Inflammatory macrophage treated with lipopolysaccharide for 1 hour (primary cell): Measurements from ENCODE around the gene DCC.

Experiments
- DNase-seq, 2 donors: peaks; one replicate each; pipeline ENCODE4 v3.0.0-alpha.2; 2020 to 2022

The DCC gene

GRCh38 chr18:53536908-53537307 is 1196.9 kb downstream of the DCC start:
- DNase-seq, result no peak

DNA sequence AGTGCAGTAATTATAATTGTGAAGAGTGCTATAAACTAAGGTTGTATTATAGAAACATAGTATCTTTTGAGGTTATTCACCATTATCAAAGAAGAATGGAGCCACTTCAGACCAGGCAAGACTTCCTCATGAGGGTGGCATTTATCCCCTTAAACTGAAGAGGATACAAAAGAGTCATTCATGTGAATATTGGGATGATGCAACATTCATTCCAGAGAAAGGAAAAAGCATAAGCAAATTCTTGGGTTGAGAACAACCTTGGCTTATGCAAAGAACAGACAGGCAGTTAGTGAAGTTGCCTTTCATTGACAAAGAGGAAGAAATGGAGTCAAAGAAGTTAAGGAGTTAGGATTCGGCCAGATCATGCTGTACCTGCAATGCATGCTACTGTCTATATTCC is 1201.9 kb downstream of the DCC start:
- DNase-seq, result no peak

DNA sequence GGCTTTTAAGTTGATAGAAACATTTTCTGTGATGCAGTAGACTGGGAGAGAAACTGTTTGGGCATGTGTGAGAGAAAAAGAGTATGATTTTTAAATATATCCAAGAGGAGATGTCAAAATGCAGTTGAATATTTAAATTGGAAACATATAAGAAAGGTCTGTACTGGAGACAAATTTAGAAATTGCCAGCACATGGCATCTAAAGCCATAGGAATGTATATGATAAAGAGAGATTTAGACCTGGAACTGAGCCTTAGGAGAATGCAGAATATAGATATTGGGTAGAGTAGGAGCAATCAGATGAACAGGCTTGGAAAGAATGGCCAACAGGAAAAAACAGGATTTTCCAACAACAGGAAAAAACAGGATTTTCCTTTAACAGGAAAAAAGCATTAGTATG is 1203.7 kb downstream of the DCC start:
- DNase-seq, result no peak

DNA sequence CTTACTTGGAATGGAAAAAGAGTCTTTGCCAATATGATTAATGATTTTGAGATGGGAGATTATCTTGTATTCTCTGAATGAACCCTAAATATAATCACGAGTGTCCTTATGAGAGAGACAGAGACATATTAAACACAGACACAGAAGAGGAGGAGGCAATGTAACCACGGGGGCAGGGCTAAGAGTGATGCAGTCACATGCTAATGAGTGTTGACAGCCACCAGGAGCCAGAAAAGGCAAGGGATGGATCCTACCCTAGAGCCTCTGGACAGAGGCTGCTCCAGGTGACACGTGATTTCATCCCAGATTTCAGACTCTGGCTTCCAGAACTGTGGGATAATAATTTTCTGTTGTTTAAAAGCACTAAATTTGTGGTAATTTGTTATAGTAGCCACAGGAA is 1204.9 kb downstream of the DCC start:
- no peak for DNase-seq

GRCh38 chr18:53551868-53552426 is 1212.0 kb downstream of the DCC start:
- no peak for DNase-seq

DNA sequence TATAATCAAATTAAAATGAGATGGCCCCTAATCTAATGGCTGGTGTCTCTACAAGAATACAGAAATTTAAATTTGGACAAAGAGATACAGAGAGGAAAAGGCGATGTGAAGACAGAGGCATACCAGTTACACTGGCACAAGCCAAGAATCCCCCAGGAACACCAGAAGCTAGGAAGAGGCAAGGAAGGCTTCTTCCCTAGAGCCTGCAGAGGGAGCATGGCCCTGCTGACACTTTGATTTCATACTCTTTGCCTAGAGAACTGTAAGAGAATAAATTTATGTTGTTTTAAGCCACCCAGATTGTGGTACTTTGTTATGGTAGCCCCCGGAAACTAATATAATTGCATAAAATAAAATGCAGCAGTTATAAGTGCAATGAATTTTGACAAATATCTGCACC is 1213.0 kb downstream of the DCC start:
- DNase-seq, result no peak

GRCh38 chr18:53556450-53556849 is 1216.5 kb downstream of the DCC start:
- no peak for DNase-seq

GRCh38 chr18:53560546-53560945 is 1220.5 kb downstream of the DCC start:
- DNase-seq, result no peak

DNA sequence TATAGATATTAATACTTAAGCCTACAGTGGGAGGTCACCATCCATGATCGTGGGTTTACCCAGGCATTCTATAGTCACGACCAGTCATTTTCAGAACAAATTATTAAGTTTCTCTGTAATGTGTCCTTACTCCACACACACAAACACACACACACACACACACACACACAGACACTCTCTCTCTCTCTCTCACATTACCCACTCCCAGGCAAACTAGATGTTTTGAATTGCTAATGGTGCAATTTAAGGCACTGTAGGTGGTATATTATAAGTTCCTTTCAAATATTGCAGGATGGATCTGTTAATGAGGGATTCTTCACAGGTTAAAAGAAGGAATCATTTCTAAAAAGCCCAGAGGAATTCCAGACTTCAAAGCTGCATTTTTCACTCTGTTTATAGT is 1226.6 kb downstream of the DCC start:
- no peak for DNase-seq

GRCh38 chr18:53567929-53568574 is 1228.1 kb downstream of the DCC start:
- DNase-seq, result peak in 1 of 2 donors; percentile 36
